AG10803 (cell line): ENCODE data around the gene JARID2.

Experiments
- DNase-seq: peaks from one replicate; pipeline ENCODE4 v3.0.0; 2010; ENCODE audit warnings: low read depth
- H3K4me3 ChIP-seq: 2 replicates; pipeline ENCODE4 v1.5.1; 2011; ENCODE audit warnings: mild to moderate bottlenecking, low read length, control low read depth
- CTCF ChIP-seq: conservative IDR thresholded peaks from 2 replicates; pipeline ENCODE4 v1.5.1; 2011; ENCODE audit warnings: mild to moderate bottlenecking, low read length, control low read depth, inconsistent platforms

JARID2 gene

GRCh38 chr6:15344831-15345230 is 99.0 kb downstream of the JARID2 start:
- TF ChIP-seq CTCF, result no peak
- DNase-seq, result no peak
- H3K4me3 ChIP-seq, result no peak overlapping the region

GRCh38 chr6:15346315-15346714 is 100.4 kb downstream of the JARID2 start:
- no peak overlapping the region for H3K4me3 ChIP-seq

GRCh38 chr6:15348528-15348927 is 102.7 kb downstream of the JARID2 start:
- no peak for DNase-seq
- H3K4me3 ChIP-seq, result no peak overlapping the region
- no peak for TF ChIP-seq CTCF

More at GRCh38 chr6:15346315-15346714, 100.4 kb downstream of the JARID2 start:
- DNase-seq, result no peak
- TF ChIP-seq CTCF, result no peak

GRCh38 chr6:15349379-15349778 is 103.5 kb downstream of the JARID2 start:
- TF ChIP-seq CTCF, result no peak
- no peak overlapping the region for H3K4me3 ChIP-seq
- DNase-seq, result peak; percentile 65

GRCh38 chr6:15350386-15351083 is 104.7 kb downstream of the JARID2 start:
- no peak overlapping the region for H3K4me3 ChIP-seq
- TF ChIP-seq CTCF, result no peak
- DNase-seq, result peak; percentile 68

- DNase-seq, result peak; percentile 93
- peak; percentile 23; the same call in 1 of the 2 replicates for TF ChIP-seq CTCF
- no peak overlapping the region for H3K4me3 ChIP-seq
Measured at GRCh38 chr6:15351631-15352030, 105.8 kb downstream of the JARID2 start.

- no peak overlapping the region for H3K4me3 ChIP-seq
- DNase-seq, result no peak
- TF ChIP-seq CTCF, result no peak
Measured at GRCh38 chr6:15352220-15352619, 106.4 kb downstream of the JARID2 start.
